ENCODE data around the gene CLIP1. TPM values are rescaled to one million over a fixed set of nuclear protein-coding genes. Genes with fewer than 3 reads are reported as not detected.

CLIP1 gene
- polyA plus RNA-seq, 3 donors from 2014 or later = 1.4 to 30.6 (median 9.5) TPM

DNA sequence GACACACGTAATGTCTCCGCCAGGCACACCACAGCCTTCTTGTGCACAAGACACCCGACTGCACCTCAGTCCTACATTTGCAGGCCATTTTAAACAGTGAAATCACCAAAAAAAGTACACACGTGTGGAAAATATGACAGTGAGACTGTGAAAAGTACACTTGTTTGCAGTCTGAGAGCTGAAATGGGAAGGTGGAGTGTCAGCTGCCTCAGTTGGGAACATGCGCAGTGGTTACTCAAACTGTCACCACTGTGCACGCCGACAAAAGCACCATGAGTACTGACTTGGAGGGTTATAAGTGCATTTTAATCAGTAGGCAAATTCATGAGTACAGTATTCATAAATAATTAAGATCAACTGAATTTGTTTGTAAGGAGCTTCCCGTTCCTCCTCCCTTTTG lies 171.9 kb downstream of the CLIP1 start:
- H3K9me3 Mint-ChIP-seq = no peaks in the 10 kb centered on the region
- peaks cover 5 to 28% (median 17%) of the 10 kb centered on the region in 3 donors for H3K36me3 Mint-ChIP-seq
- H3K4me3 Mint-ChIP-seq = no peak overlapping the region
- H3K27ac Mint-ChIP-seq = no peak overlapping the region
- DNase-seq = no peak
- H3K4me1 Mint-ChIP-seq = peaks cover 4 to 15% of the 10 kb centered on the region in 2 donors
- peaks cover 0 to 2% (median 1%) of the 10 kb centered on the region in 3 donors for H3K27me3 Mint-ChIP-seq (ENCODE audit: low read depth in 3 of 3)

DNA sequence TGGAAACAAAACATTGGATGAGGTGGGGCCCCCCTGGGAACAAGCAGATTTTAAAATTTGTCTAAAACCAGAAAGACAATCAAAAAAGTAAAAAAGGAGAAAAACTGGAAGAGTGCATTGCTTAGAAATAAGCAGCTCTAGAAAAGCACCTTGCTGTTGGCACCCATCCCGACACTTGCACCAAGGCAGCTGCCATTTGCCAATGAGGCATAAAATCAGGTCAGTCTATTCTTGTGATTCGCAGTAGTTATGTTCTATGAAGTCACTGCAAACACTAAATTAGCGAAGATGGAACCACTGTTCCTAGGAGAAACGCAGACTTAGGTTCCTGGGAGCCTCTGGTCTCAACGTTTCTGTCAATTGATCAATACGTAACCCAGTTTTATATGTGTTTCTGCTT lies 172.4 kb downstream of the CLIP1 start:
- no peak overlapping the region for H3K4me3 Mint-ChIP-seq
- peaks cover 4 to 13% of the 10 kb centered on the region in 2 donors for H3K4me1 Mint-ChIP-seq
- peaks cover 0 to 2% (median 1%) of the 10 kb centered on the region in 3 donors for H3K27me3 Mint-ChIP-seq (ENCODE audit: low read depth in 3 of 3)
- peaks cover 5 to 28% (median 16%) of the 10 kb centered on the region in 3 donors for H3K36me3 Mint-ChIP-seq
- H3K9me3 Mint-ChIP-seq = no peaks in the 10 kb centered on the region
- H3K27ac Mint-ChIP-seq = no peak overlapping the region
- DNase-seq = no peak

DNA sequence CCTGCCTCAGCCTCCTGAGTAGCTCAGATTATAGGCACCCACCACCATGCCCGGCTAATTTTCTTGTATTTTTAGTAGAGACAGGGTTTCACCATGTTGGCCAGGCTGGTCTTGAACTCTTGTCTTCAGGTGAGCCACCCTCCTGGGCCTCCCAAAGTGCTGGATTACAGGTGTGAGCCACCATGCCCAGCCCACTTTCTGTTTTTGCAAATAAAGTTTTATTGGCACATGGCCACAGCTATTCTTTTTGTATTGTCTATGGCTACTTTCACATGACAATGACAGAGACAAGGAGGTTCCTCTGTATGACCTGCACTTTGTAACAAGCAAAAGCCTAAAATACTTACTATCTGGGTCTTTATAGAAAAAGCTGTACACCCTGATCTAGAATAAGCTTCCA lies 176.9 kb downstream of the CLIP1 start:
- Mint-ChIP-seq H3K27me3 (ENCODE audit: low read depth in 3 of 3) (peaks cover 0 to 3% (median 2%) of the 10 kb centered on the region in 3 donors), H3K27ac (peak overlapping the region in 3 of 6 donors; percentile 21 to 85 (median 67)), H3K4me3 (peak overlapping the region in 1 of 5 donors; percentile 84), H3K36me3 (peaks cover 7 to 39% (median 10%) of the 10 kb centered on the region in 3 donors), H3K9me3 (no peaks in the 10 kb centered on the region), H3K4me1 (peaks cover 3 to 9% of the 10 kb centered on the region in 2 donors)
- no peak for DNase-seq

DNA sequence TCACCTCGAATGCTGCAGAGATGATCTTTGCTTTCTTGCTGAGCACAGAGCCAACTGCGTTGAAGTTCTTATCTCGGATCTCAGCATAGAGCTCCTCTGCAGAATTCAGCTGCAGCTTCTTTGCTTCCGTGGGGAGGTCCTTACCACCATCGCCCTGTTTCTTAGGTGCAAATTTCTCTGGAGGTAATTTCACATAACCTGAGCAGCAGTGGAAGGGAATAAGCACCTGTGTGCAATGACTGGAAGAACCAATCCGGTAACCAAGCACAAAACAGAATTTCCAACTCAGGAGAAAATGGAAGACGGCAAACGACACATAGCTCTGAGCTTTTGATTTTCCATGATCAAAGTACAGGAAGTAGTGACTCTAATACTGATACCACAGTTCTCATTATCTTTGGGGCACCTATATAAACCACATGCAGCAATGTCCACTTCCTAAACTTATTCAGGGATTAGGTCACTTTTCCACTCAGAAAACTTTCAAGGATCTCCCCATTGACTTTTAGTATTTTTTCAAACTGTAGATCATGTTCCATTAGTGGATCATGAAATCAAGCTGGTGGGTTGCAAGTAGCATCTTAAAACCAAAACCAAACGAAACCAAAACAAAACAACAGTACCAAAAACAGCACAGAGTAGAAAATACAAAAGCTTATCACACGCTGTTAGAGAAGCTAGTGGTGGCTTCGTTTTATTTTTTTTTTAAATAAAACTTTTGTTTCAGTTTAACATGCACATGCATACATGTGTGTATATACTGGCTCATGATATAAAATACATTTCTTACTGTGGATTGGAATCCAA lies 177.7 kb downstream of the CLIP1 start:
- Mint-ChIP-seq H3K9me3 (no peaks in the 10 kb centered on the region), H3K27me3 (ENCODE audit: low read depth in 3 of 3) (peaks cover 0 to 3% (median 2%) of the 10 kb centered on the region in 3 donors), H3K4me1 (peaks cover 3 to 9% of the 10 kb centered on the region in 2 donors), H3K4me3 (peak overlapping the region in 1 of 5 donors; percentile 84), H3K36me3 (peaks cover 8 to 41% (median 14%) of the 10 kb centered on the region in 3 donors), H3K27ac (peak overlapping the region in 5 of 6 donors; percentile 27 to 89 (median 62))
- peak in 1 of 3 donors; percentile 22 for DNase-seq

DNA sequence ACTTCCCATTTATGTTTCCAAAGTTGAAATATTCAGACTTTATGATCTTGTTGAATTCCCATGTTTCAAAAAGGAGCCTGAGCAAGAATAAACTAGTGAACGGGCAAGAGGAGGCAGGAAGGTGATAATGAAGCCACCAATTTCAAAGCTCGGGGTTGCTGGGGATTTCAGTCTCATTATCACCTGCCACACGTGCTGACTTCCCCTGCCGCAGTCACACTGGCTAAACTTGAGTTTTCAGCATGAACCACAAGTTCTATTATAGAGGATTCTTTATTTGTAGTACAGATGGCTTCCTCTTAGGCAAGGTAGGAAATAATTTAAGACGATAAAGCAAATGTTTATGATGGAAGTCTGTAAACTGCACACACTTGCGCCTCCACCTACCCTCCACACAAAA lies 178.5 kb downstream of the CLIP1 start:
- no peak for DNase-seq
- Mint-ChIP-seq H3K27ac (peak overlapping the region in 2 of 6 donors; percentile 88 to 89), H3K4me1 (peaks cover 3 to 9% of the 10 kb centered on the region in 2 donors), H3K9me3 (no peaks in the 10 kb centered on the region), H3K4me3 (peak overlapping the region in 1 of 5 donors; percentile 84), H3K27me3 (ENCODE audit: low read depth in 3 of 3) (peaks cover 0 to 3% (median 2%) of the 10 kb centered on the region in 3 donors), H3K36me3 (peaks cover 7 to 38% (median 13%) of the 10 kb centered on the region in 3 donors)

DNA sequence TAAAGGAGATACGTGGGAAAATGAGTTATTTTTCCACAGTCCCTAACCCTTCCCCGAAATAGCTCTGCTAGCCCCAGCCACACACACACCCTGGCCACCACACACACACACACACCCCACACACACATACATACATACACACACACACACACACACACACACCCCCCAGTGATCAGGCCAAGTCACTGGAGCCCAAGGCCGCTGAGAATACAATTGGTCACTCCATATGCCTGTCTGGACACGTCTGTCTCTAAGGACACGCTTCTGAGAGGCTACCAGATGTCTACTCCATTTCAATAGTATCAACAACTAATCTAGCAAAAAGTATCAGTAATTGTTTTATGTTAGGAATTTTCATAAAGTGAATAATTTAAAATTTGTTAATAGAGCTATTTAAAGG lies 183.6 kb downstream of the CLIP1 start:
- peaks cover 0 to 2% (median 1%) of the 10 kb centered on the region in 3 donors for H3K27me3 Mint-ChIP-seq (ENCODE audit: low read depth in 3 of 3)
- H3K4me3 Mint-ChIP-seq = no peak overlapping the region
- peaks cover 23 to 43% (median 25%) of the 10 kb centered on the region in 3 donors for H3K36me3 Mint-ChIP-seq
- no peak overlapping the region for H3K27ac Mint-ChIP-seq
- no peaks in the 10 kb centered on the region for H3K9me3 Mint-ChIP-seq
- no peaks in the 10 kb centered on the region for H3K4me1 Mint-ChIP-seq
- DNase-seq = no peak

DNA sequence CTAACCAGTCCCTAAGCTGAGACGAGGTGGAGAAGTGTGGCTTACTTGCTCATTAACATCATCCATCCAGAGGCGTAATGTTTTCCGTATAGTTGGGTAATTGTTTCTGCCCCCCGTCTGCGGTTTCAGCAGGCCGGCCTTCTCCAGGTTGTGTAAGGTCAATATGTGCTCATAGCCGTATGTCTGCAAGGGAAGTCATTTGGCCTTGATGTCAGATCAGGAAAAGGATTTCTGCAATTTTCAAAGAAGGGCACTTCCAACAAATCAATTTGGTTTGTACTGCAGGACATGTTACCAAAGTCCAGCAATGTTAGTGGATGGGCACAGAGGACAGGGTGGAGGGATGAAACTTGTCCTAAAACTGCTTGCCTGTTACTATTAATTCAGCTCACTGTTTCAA lies 186.7 kb downstream of the CLIP1 start:
- Mint-ChIP-seq H3K27me3 (ENCODE audit: low read depth in 3 of 3) (peaks cover 0 to 1% (median 0%) of the 10 kb centered on the region in 3 donors), H3K4me3 (no peak overlapping the region), H3K4me1 (no peaks in the 10 kb centered on the region), H3K27ac (no peak overlapping the region), H3K9me3 (no peaks in the 10 kb centered on the region), H3K36me3 (peaks cover 34 to 62% (median 37%) of the 10 kb centered on the region in 3 donors)
- no peak for DNase-seq

DNA sequence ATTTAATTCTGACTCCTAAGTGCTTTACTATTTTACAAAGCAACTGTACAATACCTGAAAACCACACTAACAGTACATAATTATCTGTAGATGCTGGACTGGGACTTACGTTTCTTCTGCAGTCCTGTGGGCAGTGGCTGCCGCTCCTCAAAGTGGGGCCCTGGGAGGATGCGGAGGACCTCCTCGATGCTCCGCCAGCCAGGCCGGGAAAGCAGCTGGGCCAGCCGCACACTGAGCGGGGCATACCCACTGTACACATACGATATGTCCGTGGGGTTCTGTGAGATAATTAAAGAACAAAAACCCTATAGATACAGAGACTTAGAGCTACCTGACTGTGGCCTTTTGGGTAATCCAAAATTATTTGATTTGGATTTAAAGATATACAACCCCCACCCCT lies 189.8 kb downstream of the CLIP1 start:
- peaks cover 7 to 8% of the 10 kb centered on the region in 2 donors for H3K4me1 Mint-ChIP-seq
- H3K4me3 Mint-ChIP-seq = no peak overlapping the region
- H3K27me3 Mint-ChIP-seq (ENCODE audit: low read depth in 3 of 3) = peaks cover 0 to 1% (median 0%) of the 10 kb centered on the region in 3 donors
- H3K36me3 Mint-ChIP-seq = peaks cover 21 to 47% (median 22%) of the 10 kb centered on the region in 3 donors
- DNase-seq = no peak
- H3K9me3 Mint-ChIP-seq = no peaks in the 10 kb centered on the region
- no peak overlapping the region for H3K27ac Mint-ChIP-seq

DNA sequence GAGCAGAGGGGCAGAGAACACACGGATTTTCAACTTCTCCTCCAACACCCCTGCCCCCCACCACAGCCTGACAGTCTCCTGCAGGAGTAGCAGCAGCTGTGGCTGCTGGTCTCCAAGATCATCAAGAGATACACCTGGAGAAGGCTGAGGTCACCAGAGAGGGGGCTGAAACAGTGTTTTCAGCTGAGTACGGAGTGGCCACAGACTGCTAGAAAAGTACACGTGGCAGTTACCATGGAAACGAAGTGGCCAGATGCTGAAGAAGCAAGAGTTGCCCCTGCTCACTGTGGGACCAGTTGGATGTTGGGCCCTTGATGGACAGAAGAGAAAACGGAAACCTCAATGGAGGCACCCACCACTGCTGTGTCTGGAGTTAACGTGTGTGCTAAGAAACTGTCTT lies 191.7 kb downstream of the CLIP1 start:
- Mint-ChIP-seq H3K27ac (no peak overlapping the region), H3K4me1 (peaks cover 19 to 21% of the 10 kb centered on the region in 2 donors), H3K9me3 (no peaks in the 10 kb centered on the region), H3K4me3 (no peak overlapping the region), H3K36me3 (peaks cover 20 to 39% (median 21%) of the 10 kb centered on the region in 3 donors), H3K27me3 (ENCODE audit: low read depth in 3 of 3) (peaks cover 1 to 9% (median 5%) of the 10 kb centered on the region in 3 donors)
- DNase-seq = no peak

DNA sequence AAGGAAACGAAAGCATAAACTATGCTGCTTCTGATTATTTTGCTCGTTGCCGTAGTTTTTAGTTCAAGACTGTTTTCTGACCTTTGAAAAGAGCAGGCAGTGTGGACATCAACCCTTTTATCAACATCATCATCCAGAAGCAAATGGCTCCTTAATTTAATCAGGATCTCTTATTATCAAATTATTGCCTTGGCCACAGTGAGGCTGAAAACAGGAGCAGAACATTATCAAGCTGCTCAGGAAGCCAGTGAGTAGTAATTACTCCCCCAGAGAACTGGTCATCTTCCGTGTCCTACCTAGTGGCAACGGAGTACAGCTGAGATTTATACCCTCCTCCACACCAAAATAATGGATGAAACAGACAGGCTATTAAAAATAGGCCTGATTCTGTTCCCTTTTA lies 194.4 kb downstream of the CLIP1 start:
- peaks cover 35 to 38% of the 10 kb centered on the region in 2 donors for H3K4me1 Mint-ChIP-seq
- no peak for DNase-seq
- peak overlapping the region; percentile 42 to 88 (median 84) for H3K27ac Mint-ChIP-seq
- H3K4me3 Mint-ChIP-seq = peak overlapping the region; percentile 78 to 88 (median 84)
- H3K36me3 Mint-ChIP-seq = peaks cover 12 to 27% (median 20%) of the 10 kb centered on the region in 3 donors
- H3K27me3 Mint-ChIP-seq (ENCODE audit: low read depth in 3 of 3) = peaks cover 1 to 8% (median 7%) of the 10 kb centered on the region in 3 donors
- H3K9me3 Mint-ChIP-seq = no peaks in the 10 kb centered on the region

DNA sequence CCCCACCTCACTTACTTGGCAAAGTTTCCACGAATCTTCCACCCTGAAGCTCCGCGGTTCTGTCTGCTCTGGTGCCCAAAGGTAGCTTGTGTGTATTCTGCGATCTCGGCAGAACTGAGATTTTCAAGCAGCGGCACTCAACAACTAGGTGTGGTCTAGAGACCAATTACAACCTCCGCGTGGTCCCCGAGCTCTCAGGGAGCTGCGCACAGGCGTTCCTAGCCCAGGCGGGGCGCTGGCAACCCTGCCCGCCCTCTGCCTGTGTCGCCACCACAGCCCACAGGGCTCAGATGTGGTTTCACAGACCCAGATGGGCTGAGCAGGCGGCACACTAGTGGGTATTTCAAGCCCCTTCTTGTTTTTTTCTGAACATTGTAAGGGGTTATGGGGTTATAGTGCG lies 195.1 kb downstream of the CLIP1 start:
- Mint-ChIP-seq H3K4me3 (peak overlapping the region; percentile 78 to 88 (median 84)), H3K27me3 (ENCODE audit: low read depth in 3 of 3) (peaks cover 1 to 8% (median 7%) of the 10 kb centered on the region in 3 donors), H3K9me3 (no peaks in the 10 kb centered on the region), H3K4me1 (peaks cover 35 to 38% of the 10 kb centered on the region in 2 donors), H3K27ac (peak overlapping the region; percentile 79 to 90 (median 88)), H3K36me3 (peaks cover 8 to 23% (median 18%) of the 10 kb centered on the region in 3 donors)
- DNase-seq = peak; percentile 81 to 87 (median 81)

DNA sequence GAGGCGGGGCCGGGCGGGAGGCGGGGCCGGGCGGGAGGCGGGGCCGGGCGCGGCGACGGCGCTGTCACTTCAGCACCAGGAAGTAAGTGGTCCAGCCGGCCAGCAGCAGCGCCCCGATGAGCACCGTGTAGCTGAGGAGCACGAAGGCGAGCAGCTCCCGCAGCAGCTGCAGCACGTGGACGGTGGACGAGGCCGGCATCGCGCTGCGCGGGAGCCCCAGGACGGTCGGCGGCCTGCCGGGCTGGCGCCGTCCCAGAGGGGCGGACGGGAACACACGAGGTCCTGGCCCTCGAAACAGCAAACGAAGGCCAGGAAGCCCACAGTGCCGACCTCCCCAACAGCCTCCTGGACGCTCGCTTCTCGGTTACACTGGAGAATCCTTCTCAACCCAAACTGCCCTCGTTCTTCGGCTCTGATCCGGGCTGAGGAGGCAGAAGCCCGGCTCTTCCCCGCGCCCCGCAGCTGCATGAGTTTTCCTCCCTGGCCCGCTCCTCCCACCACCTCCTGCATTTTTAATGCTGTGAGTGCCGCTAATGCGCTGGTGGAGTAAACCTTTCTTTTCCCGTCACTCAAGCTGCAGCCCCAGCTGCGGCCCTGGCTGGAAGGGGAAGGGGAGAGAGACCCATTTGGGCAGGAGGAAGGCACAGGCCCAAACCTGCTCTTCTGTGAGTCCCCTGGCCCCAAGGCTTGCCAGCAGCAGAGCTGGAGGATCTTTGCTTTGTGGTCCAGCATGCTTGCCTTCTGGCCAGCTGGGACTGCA lies 195.9 kb downstream of the CLIP1 start:
- no peak for DNase-seq
- peaks cover 35 to 38% of the 10 kb centered on the region in 2 donors for H3K4me1 Mint-ChIP-seq
- H3K27me3 Mint-ChIP-seq (ENCODE audit: low read depth in 3 of 3) = peaks cover 1 to 8% (median 7%) of the 10 kb centered on the region in 3 donors
- H3K27ac Mint-ChIP-seq = peak overlapping the region in 5 of 6 donors; percentile 79 to 90 (median 88)
- peak overlapping the region; percentile 84 to 93 (median 88) for H3K4me3 Mint-ChIP-seq
- H3K9me3 Mint-ChIP-seq = no peaks in the 10 kb centered on the region
- peaks cover 6 to 16% (median 14%) of the 10 kb centered on the region in 3 donors for H3K36me3 Mint-ChIP-seq

DNA sequence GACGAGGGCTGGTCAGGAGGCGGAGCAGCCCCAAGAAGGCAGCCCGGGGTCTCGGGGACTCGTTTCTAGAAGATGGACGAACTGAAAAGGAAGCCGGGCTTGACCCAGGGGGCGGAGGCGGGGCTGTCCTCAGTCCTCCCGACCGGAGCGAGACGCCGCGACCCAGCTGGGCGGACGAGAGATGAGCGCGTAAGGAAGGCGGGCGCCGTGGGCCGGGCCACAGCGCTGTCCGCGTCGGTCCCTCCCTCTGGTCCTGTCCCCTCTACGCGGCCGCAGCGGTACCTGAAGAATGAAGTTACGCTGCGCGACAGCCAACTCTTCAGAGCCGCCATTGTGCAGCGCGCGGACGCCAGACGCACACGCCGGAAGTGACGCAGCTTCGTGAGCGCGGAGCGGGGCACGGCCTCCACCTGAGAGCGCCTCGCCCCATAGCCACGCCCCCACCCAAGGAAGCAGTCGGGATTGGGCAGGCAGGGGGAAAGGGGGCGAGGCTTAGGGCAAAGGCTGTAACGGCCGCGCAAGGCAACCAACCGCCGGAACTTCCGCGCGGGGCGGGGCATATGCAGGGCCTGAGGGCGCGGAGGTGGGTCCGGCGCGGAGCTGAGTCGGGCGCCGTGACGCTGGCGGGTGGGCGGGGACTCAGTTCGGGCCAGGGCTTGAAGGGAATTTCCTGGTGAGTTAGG lies 196.6 kb downstream of the CLIP1 start, which contains the start of gene DIABLO:
TSS of gene DIABLO (minus strand) at position 370 of the 683 bp plus-strand sequence. CDS start at position 332, 38 bp downstream.
- peak; percentile 100 for DNase-seq
- Mint-ChIP-seq H3K36me3 (peaks cover 6 to 11% (median 9%) of the 10 kb centered on the region in 3 donors), H3K27ac (peak within 1 kb of the TSS; percentile 90 to 98 (median 94)), H3K27me3 (ENCODE audit: low read depth in 3 of 3) (peaks cover 1 to 8% (median 7%) of the 10 kb centered on the region in 3 donors), H3K4me3 (peak within 1 kb of the TSS; percentile 86 to 93 (median 90)), H3K9me3 (no peaks in the 10 kb centered on the region), H3K4me1 (peaks cover 35 to 38% of the 10 kb centered on the region in 2 donors)
